Measurements from ENCODE around the gene HPS5.
A peak's percentile ranks its signal among the peaks of the same experiment; 100 is the strongest.
"Not testable (repeated sequence)": the region's sequence is repeated elsewhere in the genome, so short reads cannot be mapped to it uniquely, and the experiment has no call there.

HPS5 gene

GRCh38 chr11:18269252-18269651 lies 52.7 kb downstream of the HPS5 start:
- DNase-seq (ENCODE audit: low read depth in 2 of 2): not testable (repeated sequence)

DNA sequence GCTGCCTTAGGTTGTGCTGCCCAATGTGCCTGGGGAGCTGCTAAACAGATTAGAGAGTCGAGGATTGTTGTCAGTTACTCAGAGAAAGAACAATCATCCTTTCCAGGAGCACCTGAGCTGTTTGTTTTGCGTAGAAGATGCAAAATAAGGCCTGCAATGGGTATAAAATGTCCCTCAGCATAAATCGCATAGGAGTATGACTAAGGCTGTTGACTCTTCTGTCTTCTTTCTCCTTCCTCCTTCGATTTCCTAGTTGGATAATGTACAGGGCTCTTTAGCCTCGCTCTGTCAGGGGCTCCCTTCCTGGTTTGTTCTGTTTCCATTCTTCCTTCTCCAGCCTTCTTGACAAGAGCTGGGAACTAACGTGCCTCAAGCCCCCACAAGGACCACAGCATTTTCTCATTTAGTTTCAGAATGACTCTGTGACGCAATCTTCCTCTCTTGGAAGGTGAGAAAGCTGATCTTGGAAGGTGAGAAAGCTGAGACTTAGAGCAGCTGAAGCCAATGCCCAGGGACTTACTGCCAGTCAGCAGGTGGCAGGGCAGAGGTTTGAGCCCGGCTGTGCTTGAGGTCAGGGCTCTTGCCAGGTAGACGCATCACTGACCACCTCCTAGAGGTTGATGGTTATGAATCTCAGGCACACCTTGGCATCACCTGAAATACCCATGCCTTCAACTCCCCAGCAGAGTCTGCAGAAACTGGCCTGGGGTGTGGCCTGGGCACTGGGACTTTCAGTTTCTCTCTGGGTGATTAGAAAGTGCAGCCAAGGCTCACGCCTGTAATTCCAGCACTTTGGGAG lies 54.4 kb downstream of the HPS5 start:
- not testable (repeated sequence) for DNase-seq (ENCODE audit: low read depth in 2 of 2)

- no peak for DNase-seq (ENCODE audit: low read depth in 2 of 2)
Measured at GRCh38 chr11:18265949-18266348, 56.0 kb downstream of the HPS5 start, which contains the start of gene SAA1. Gene SAA1, plus strand, starts transcription at chr11:18266264. Its CDS starts 624 bp downstream, at chr11:18266888.

- no peak for DNase-seq (ENCODE audit: low read depth in 2 of 2)
Measured at GRCh38 chr11:18264677-18265555, 57.0 kb downstream of the HPS5 start.

GRCh38 chr11:18264035-18264434 lies 57.9 kb downstream of the HPS5 start:
- no peak for DNase-seq (ENCODE audit: low read depth in 2 of 2)

GRCh38 chr11:18262681-18263350 lies 59.1 kb downstream of the HPS5 start:
- DNase-seq (ENCODE audit: low read depth in 2 of 2): not testable (repeated sequence)

DNA sequence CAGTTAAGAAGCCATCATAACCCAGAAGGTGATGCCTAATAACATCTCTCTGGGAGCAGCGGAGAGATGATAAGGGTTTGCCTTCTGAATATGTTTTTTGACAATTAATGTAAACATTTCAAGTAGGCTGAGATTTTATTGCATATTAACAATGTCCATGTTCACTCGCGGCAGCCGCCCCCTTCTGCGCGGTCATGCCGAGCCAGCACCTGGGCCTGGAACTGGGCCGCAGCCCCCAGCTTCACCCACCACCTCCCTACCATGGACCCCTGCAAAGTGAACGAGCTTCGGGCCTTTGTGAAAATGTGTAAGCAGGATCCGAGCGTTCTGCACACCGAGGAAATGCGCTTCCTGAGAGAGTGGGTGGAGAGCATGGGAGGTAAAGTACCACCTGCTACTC lies 60.2 kb downstream of the HPS5 start:
- DNase-seq (ENCODE audit: low read depth in 2 of 2): no peak

- DNase-seq (ENCODE audit: low read depth in 2 of 2): no peak
Measured at GRCh38 chr11:18259259-18259658, 62.7 kb downstream of the HPS5 start.

GRCh38 chr11:18254781-18255361 lies 67.1 kb downstream of the HPS5 start:
- no peak for DNase-seq (ENCODE audit: low read depth in 2 of 2)

DNA sequence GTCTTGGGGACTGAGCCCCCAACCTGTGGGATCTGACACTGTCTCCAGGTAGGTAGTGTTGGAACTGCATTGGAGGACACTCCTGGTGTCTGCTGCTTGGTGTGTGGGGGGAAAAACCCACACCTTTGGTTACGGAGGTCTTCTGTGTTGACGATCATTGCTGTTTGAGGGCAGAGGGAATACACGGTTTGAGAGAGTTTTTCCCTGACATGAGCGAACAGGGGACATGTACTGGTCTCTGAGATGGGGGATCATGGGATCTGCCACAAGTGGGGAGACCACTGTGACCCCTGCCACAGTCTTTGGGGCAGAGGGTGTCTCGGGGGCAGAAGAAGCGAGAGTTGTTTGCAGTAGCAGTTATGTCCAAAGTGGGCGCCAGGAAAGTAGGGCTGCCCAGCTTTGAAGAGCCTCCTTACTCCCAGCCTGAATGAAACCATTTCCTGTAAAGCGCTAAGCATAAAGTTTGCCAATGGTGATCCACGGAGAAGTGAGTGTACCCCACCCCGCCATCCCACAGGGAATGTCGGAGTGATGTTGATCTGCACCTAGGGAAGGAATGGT lies 68.1 kb downstream of the HPS5 start:
- DNase-seq (ENCODE audit: low read depth in 2 of 2): no peak

DNA sequence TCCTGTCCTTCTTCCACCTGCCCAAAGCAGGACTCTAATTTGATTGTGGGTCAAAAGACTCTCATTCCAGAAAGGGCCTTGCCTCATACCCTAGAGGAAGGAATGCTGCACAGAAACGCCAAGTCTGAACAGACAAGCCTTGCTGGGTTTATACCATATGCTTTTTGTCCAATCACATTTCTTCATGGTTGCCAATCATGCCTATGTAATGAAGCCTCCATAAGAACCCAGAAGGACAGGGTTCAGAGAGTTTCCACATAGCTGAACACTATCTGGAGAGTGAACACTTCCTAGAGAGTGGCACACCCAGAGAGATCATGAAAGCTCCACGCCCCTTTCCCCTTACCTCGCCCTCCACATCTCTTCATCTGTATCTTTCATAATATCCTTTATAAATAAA lies 68.7 kb downstream of the HPS5 start:
- DNase-seq (ENCODE audit: low read depth in 2 of 2): no peak

DNA sequence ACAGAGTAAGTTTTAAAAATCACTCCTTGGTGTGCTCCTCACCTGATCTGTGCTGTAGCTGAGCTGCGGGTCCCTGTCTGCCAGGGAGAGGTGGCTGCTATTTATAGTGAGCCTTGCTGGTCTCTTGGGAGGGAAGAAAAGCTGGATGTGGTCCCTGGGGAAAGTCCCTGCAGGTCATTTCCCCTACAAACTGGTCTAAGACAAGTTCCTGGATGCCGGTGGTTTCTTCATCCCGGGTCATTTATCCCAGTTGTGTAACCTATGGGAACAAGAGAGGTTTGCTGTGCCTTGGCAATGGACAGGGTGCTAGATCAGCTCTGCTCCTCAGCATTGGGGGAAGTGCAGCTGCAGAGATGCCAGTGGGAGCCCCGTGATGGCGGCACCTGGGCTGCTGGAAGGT lies 73.4 kb downstream of the HPS5 start, which contains the start of gene SAA2:
SAA2 (minus strand) TSS at position 108 of the 400 bp plus-strand sequence. CDS start 657 bp downstream, outside the sequence.
- no peak for DNase-seq (ENCODE audit: low read depth in 2 of 2)

GRCh38 chr11:18247191-18247581 lies 74.8 kb downstream of the HPS5 start:
- not testable (repeated sequence) for DNase-seq (ENCODE audit: low read depth in 2 of 2)

- not testable (repeated sequence) for DNase-seq (ENCODE audit: low read depth in 2 of 2)
Measured at GRCh38 chr11:18246379-18247190, 75.4 kb downstream of the HPS5 start.

DNA sequence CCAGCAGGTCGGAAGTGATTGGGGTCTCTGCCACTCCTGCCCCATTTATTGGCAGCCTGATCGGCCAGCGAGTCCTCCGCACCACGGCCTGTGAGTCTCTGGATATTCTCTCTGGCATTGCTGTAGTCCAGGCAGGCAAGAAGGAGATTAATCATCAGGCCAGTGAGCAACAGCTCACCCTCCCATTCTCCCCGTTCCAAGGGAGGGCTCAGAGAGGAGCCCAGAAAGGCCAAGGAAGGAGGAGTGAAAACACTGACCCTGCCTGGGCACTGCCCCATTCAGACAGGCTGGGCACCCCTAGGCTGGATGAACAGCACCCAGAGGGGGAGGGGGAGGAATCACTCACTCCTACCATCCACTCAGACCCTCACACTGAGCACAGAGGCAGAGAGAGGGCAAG lies 76.5 kb downstream of the HPS5 start:
- DNase-seq (ENCODE audit: low read depth in 2 of 2): no peak

GRCh38 chr11:18243783-18244362 lies 78.1 kb downstream of the HPS5 start:
- peak; percentile 9 to 34 for DNase-seq (ENCODE audit: low read depth in 2 of 2)

DNA sequence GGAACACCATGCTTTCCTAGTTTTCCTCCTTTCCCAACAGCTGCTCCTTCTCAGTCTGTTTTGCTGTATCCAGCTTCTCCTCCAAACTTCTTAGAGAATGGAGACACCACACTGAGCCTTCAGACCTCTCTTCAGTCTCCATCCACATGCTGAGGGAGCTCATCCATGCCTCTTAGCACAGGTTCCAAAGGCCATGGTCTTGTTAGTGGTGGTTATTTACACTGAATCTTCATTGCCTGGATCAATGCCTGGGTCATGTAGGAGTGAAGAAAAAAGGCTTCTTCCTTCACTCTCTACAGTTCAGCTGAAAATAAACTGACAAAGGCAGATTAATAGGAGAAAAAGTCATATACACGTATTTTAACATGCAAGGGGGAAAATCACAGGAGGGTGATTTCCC lies 82.3 kb downstream of the HPS5 start:
- no peak for DNase-seq (ENCODE audit: low read depth in 2 of 2)

GRCh38 chr11:18236664-18237356 lies 85.1 kb downstream of the HPS5 start, which contains the start of gene SAA4:
Gene SAA4, minus strand, starts transcription at chr11:18236802. Its CDS starts 876 bp downstream, at chr11:18235926.
- no peak for DNase-seq (ENCODE audit: low read depth in 2 of 2)
